Endothelial cell of umbilical vein (primary cell): ENCODE data around the gene FGD5. TPM values are rescaled to one million over a fixed set of nuclear protein-coding genes. Genes with fewer than 3 reads are reported as not detected.

Source experiments
- BruUV-seq: library from RNA; stranded (reverse); fragments of 400-500 nt; replicated peaks from 2 replicates; lab custom pipeline; 2021; lab: Mats Ljungman, UMichigan
- CTCF ChIA-PET: fragments of 300-600, 350-600 bp; sonication (Branson Sonifier 250); formaldehyde crosslinking; loops from one replicate; lab custom pipeline; 2021; ENCODE audit warnings: antibody characterized with exemption, inconsistent platforms; lab: Charles Lee
- POLR2A ChIA-PET: fragments of 300-600, 350-600 bp; sonication (Branson Sonifier 250); formaldehyde crosslinking; loops from one replicate; lab custom pipeline; 2021; ENCODE audit warnings: antibody characterized with exemption, inconsistent platforms; lab: Charles Lee
- DNase-seq: peaks from one replicate; pipeline ENCODE4 v3.0.0-alpha.2; 2011; ENCODE audit warnings: low read depth, low spot score
- FAIRE-seq: peaks from 2 replicates; lab custom pipeline; 2011; peaks lifted over from hg19 to GRCh38; lab: Jason Lieb, UNC
- H2AFZ ChIP-seq: 2 replicates; pipeline ENCODE4 v1.6.0; 2012; ENCODE audit warnings: low read depth, low read length, control low read depth, inconsistent platforms
- H3K27ac ChIP-seq: 2 replicates; pipeline ENCODE4 v1.5.1; 2011; ENCODE audit warnings: low read depth, mild to moderate bottlenecking, control low read depth, low read length, moderate library complexity; ENCODE audit not compliant: insufficient read depth
- H3K27me3 ChIP-seq, 2 experiments: 2 replicates each; pipeline versions ENCODE4 v1.6.0 to v1.6.1; 2011; ENCODE audit warnings: low read length in 2 of 2, mixed read lengths in 1 of 2; ENCODE audit not compliant: control insufficient read depth in 2 of 2, insufficient read depth in 2 of 2
- H3K36me3 ChIP-seq, 2 experiments: 2 replicates in 1 of 2; 3 replicates in 1 of 2; pipeline ENCODE4 v1.5.1; 2011; ENCODE audit warnings: low read length in 2 of 2, mild to moderate bottlenecking in 1 of 2, moderate library complexity in 1 of 2; ENCODE audit not compliant: control insufficient read depth in 2 of 2, insufficient read depth in 2 of 2; ENCODE audit errors: extremely low read depth in 1 of 2
- H3K4me1 ChIP-seq: 3 replicates; pipeline ENCODE4 v1.5.1; 2011; ENCODE audit warnings: mild to moderate bottlenecking, low read length; ENCODE audit not compliant: control insufficient read depth, insufficient read depth; ENCODE audit errors: extremely low read depth
- H3K4me2 ChIP-seq: 2 replicates; pipeline ENCODE4 v1.6.1; 2011; ENCODE audit warnings: low read length, control low read depth, mixed read lengths; ENCODE audit not compliant: insufficient read depth
- H3K4me3 ChIP-seq, 3 experiments: fragments of 200-600 bp in 1 of 3; sonication (generic), shearing (Covaris generic) in 1 of 3; replicated peaks in 1 of 3; 2 replicates each; pipeline ENCODE4 v1.5.1; 2011 to 2016; ENCODE audit warnings: control low read depth in 3 of 3, low read length in 3 of 3, mild to moderate bottlenecking in 2 of 3, inconsistent platforms in 1 of 3, low read depth in 1 of 3, moderate library complexity in 1 of 3; ENCODE audit not compliant: insufficient read depth in 1 of 3
- H3K79me2 ChIP-seq: 2 replicates; pipeline ENCODE4 v1.6.0; 2012; ENCODE audit warnings: low read length, inconsistent platforms; ENCODE audit not compliant: control insufficient read depth, insufficient read depth
- H3K9ac ChIP-seq: replicated peaks from 2 replicates; pipeline ENCODE3; 2011; ENCODE audit warnings: low read length, control low read depth; ENCODE audit not compliant: insufficient read depth; ENCODE audit errors: extremely low read depth
- H3K9me1 ChIP-seq: replicated peaks from 3 replicates; pipeline ENCODE4 v1.6.0; 2011; ENCODE audit warnings: mild to moderate bottlenecking, low read length; ENCODE audit not compliant: control insufficient read depth, insufficient read depth; ENCODE audit errors: extremely low read depth
- H3K9me3 ChIP-seq: replicated peaks from 2 replicates; pipeline ENCODE4 v1.5.1; 2012; ENCODE audit warnings: low read length, inconsistent platforms; ENCODE audit not compliant: control insufficient read depth, insufficient read depth
- H4K20me1 ChIP-seq: replicated peaks from 2 replicates; pipeline ENCODE3; 2011; ENCODE audit warnings: mild to moderate bottlenecking, low read length; ENCODE audit not compliant: control insufficient read depth, insufficient read depth; ENCODE audit errors: extremely low read depth
- EZH2 ChIP-seq: IDR thresholded peaks from 2 replicates; pipeline ENCODE4 v1.6.1; 2012; ENCODE audit warnings: borderline replicate concordance, low read depth, mild to moderate bottlenecking, moderate library complexity, low read length, inconsistent platforms; ENCODE audit not compliant: severe bottlenecking
- FOS ChIP-seq: IDR thresholded peaks from 2 replicates; pipeline ENCODE4 v1.6.1; 2011; ENCODE audit warnings: mild to moderate bottlenecking, low read length, moderate library complexity, borderline replicate concordance; ENCODE audit not compliant: insufficient read depth
- GATA2 ChIP-seq: IDR thresholded peaks from 2 replicates; pipeline ENCODE4 v1.7.0; 2011; ENCODE audit warnings: low read depth, mild to moderate bottlenecking, moderate library complexity, mixed read lengths, low read length; ENCODE audit not compliant: insufficient read length, insufficient read depth
- JUN ChIP-seq: IDR thresholded peaks from 2 replicates; pipeline ENCODE4 v1.6.1; 2011; ENCODE audit warnings: borderline replicate concordance, low read depth; ENCODE audit not compliant: insufficient read length, insufficient read depth
- MYC ChIP-seq: IDR thresholded peaks from one replicate; pipeline ENCODE4 v1.6.1; 2011; ENCODE audit warnings: mild to moderate bottlenecking, low read depth, low read length
- POLR2A ChIP-seq: IDR thresholded peaks from 2 replicates; pipeline ENCODE4 v1.6.1; 2012; ENCODE audit warnings: low read depth, mild to moderate bottlenecking, control low read depth, low read length
- POLR2AphosphoS5 ChIP-seq: IDR thresholded peaks from 2 replicates; pipeline ENCODE4 v1.6.1; 2012; ENCODE audit warnings: low read depth, mild to moderate bottlenecking, control low read depth, low read length, moderate library complexity; ENCODE audit not compliant: insufficient read depth
- dilution Hi-C: fragments of 300-500 bp; cut with MboI; formaldehyde crosslinking; loops from one replicate; pipeline ENCODE4 v1.15.0; 2019; ENCODE audit warnings: low sequenced_read_pairs; ENCODE audit not compliant: extremely low pct_ligation_motif_present
- intact Hi-C: fragments of 100-400 bp; cut with micrococcal nuclease; formaldehyde crosslinking; loops from one replicate; pipeline ENCODE4 v1.10.0; 2022
- polyA plus RNA-seq, 4 experiments: library from polyadenylated mRNA; depleted of rRNA in 3 of 4; stranded (reverse) in 3 of 4; unstranded in 1 of 4; fragments of >200 nt; gene quantifications; 2 replicates each; pipeline versions ENCODE4 v1.2.1 to v1.2.3, GENCODE V29; 2011 to 2012; ENCODE audit warnings: missing spikeins in 1 of 4
- total RNA-seq: library from RNA; stranded (reverse); gene quantifications from 2 replicates; pipeline ENCODE4 v1.2.3, GENCODE V29; 2021
- TF ChIP-seq, protein P1 (sequence below): IDR thresholded peaks from 2 replicates; pipeline ENCODE4 v1.6.1; 2011; ENCODE audit not compliant: insufficient read depth, insufficient read length
- TF ChIP-seq, protein P2 (sequence below), 2 donors: IDR thresholded peaks; 1 replicate in 1 of 2; 2 replicates in 1 of 2; pipeline ENCODE4 v1.5.1; 2011; ENCODE audit warnings: low read length in 2 of 2, mild to moderate bottlenecking in 2 of 2, moderate library complexity in 2 of 2, control low read depth in 1 of 2, inconsistent platforms in 1 of 2, low read depth in 1 of 2; ENCODE audit not compliant: insufficient read depth in 1 of 2; ENCODE audit errors: extremely low read depth in 1 of 2

FGD5 gene
- total and polyA plus RNA-seq, 2 donors (not counting 3 experiments of a cell fraction or from before 2014, with no cell fraction given) = 49.6 to 134 TPM

DNA sequence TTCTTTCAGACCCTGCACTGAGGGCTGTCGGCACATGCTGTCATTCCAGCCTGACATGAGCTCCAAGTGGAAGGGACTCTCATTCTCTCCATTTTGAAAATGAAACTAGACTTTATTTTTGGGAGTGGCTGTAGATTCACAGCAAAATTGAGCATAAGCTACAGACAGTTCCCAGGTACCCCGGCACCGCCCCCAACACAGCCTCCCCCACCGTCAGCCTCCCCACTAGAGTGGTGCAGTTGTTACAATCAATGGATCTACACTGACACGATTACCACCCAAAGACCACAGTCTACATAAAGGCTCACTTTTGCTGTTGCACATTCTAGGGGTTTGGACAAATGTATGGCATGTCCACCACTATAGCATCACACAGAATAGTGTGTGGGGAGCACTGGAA, 29.5 kb upstream of the FGD5 start:
- no peaks in the 10 kb centered on the region for H3K9me3 ChIP-seq
- no peak overlapping the region for H3K4me3 ChIP-seq
- FAIRE-seq = no peak
- H3K4me1 ChIP-seq = no peaks in the 10 kb centered on the region
- H3K79me2 ChIP-seq = no peaks in the 10 kb centered on the region
- dilution Hi-C loops (loop anchor here (10.0 kb wide), 1 partner anchor 56 kb away; no protein-coding TSS in a partner anchor), intact Hi-C loops (loop anchor here (10.0 kb wide), 1 partner anchor 284 kb away; no protein-coding TSS in a partner anchor)
- H2AFZ ChIP-seq = no peak overlapping the region
- peaks cover 4 to 12% of the 10 kb centered on the region in 2 experiments for H3K27me3 ChIP-seq
- H4K20me1 ChIP-seq = no peaks in the 10 kb centered on the region
- no peak overlapping the region for H3K9ac ChIP-seq
- BruUV-seq = no TSS peak
- TF ChIP-seq MYC (no peak), POLR2AphosphoS5 (no peak), FOS (no peak), POLR2A (no peak), GATA2 (no peak), EZH2 (no peak), JUN (no peak)
- TF ChIP-seq, protein P1, sequence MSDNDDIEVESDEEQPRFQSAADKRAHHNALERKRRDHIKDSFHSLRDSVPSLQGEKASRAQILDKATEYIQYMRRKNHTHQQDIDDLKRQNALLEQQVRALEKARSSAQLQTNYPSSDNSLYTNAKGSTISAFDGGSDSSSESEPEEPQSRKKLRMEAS = no peak
- TF ChIP-seq, protein P2, sequence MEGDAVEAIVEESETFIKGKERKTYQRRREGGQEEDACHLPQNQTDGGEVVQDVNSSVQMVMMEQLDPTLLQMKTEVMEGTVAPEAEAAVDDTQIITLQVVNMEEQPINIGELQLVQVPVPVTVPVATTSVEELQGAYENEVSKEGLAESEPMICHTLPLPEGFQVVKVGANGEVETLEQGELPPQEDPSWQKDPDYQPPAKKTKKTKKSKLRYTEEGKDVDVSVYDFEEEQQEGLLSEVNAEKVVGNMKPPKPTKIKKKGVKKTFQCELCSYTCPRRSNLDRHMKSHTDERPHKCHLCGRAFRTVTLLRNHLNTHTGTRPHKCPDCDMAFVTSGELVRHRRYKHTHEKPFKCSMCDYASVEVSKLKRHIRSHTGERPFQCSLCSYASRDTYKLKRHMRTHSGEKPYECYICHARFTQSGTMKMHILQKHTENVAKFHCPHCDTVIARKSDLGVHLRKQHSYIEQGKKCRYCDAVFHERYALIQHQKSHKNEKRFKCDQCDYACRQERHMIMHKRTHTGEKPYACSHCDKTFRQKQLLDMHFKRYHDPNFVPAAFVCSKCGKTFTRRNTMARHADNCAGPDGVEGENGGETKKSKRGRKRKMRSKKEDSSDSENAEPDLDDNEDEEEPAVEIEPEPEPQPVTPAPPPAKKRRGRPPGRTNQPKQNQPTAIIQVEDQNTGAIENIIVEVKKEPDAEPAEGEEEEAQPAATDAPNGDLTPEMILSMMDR (IDR thresholded peaks at IDR 0.05; ENCODE audit: extremely low read depth in 1 of 2, insufficient read depth in 1 of 2, low read depth in 1 of 2, low read length in 2 of 2) = no peak
- H3K4me2 ChIP-seq = no peak overlapping the region
- H3K36me3 ChIP-seq = no peaks in the 10 kb centered on the region
- CTCF ChIA-PET = interaction anchor here (0.8 to 4.4 kb wide), 4 partner anchors 9 to 132 kb away, joined by 3 to 60 read pairs (median 4); no protein-coding TSS in a partner anchor
- POLR2A ChIA-PET = no interaction called here
- no peak for DNase-seq
- H3K27ac ChIP-seq = no peak overlapping the region
- H3K9me1 ChIP-seq = no peaks in the 10 kb centered on the region
